ENCODE results near the gene AGBL1.
"Not testable (repeated sequence)": the region's sequence is repeated elsewhere in the genome, so short reads cannot be mapped to it uniquely, and the experiment has no call there.

Gene AGBL1

GRCh38 chr15:87034886-87035285 is 955.2 kb downstream of the AGBL1 start:
- DNase-seq (ENCODE audit: low read depth, low spot score) = no peak
- in situ Hi-C loops (cut with HindIII; ENCODE audit: low sequenced_read_pairs) = no loop called here
- TF ChIP-seq CTCF (IDR thresholded peaks at IDR 0.05; ENCODE audit: low read depth, low read length) = no peak
- no peak overlapping the region for H3K4me3 ChIP-seq (ENCODE audit: low read depth, low read length)

GRCh38 chr15:87038404-87038803 is 958.7 kb downstream of the AGBL1 start:
- no peak for DNase-seq (ENCODE audit: low read depth, low spot score)
- H3K4me3 ChIP-seq (ENCODE audit: low read depth, low read length) = no peak overlapping the region
- in situ Hi-C loops (cut with HindIII; ENCODE audit: low sequenced_read_pairs) = no loop called here
- no peak for TF ChIP-seq CTCF (IDR thresholded peaks at IDR 0.05; ENCODE audit: low read depth, low read length)

- DNase-seq (ENCODE audit: low read depth, low spot score); in situ Hi-C loops (cut with HindIII; ENCODE audit: low sequenced_read_pairs); H3K4me3 ChIP-seq (ENCODE audit: low read depth, low read length): not testable (repeated sequence)
Observed at GRCh38 chr15:87042619-87043018, 962.9 kb downstream of the AGBL1 start.

- in situ Hi-C loops (cut with HindIII; ENCODE audit: low sequenced_read_pairs) = no loop called here
- no peak overlapping the region for H3K4me3 ChIP-seq (ENCODE audit: low read depth, low read length)
- TF ChIP-seq CTCF (IDR thresholded peaks at IDR 0.05; ENCODE audit: low read depth, low read length) = no peak
- DNase-seq (ENCODE audit: low read depth, low spot score) = no peak
Observed at GRCh38 chr15:87045746-87046145, 966.1 kb downstream of the AGBL1 start.

GRCh38 chr15:87047203-87047965 is 967.7 kb downstream of the AGBL1 start:
- TF ChIP-seq CTCF (IDR thresholded peaks at IDR 0.05; ENCODE audit: low read depth, low read length) = no peak
- DNase-seq (ENCODE audit: low read depth, low spot score) = no peak
- in situ Hi-C loops (cut with HindIII; ENCODE audit: low sequenced_read_pairs) = no loop called here
- no peak overlapping the region for H3K4me3 ChIP-seq (ENCODE audit: low read depth, low read length)

Measured in astrocyte of the spinal cord (primary cell).